HG02885 (cell line): ENCODE data around the gene HHAT.
"Not testable (repeated sequence)": the region's sequence is repeated elsewhere in the genome, so short reads cannot be mapped to it uniquely, and the experiment has no call there.

Source experiments
- ATAC-seq: cut with Tn5 transposase; IDR thresholded peaks from one replicate; pipeline ENCODE4 v1.9.1; 2021; ENCODE audit warnings: mild to moderate bottlenecking; ENCODE audit not compliant: unreplicated experiment, poor library complexity

The HHAT gene

DNA sequence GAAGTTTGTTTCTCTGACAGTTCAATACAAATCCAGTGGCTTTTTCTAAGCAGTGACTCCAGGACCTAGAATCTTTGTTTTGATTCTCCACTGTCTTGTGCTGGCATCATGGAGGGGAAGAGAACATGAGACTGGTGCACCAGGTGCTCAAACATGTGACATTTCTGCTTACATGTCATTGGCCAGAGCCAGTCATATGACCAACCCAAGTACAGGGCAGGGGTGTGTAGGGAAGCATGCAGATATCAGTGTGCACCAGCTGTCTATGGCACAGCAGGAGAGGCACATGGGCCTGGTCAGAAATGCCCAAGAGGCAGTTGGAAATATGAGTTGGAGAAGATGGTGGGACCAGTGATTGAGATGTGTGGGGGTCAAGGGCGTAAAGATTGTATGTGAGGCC lies 297.0 kb downstream of the HHAT start:
- ATAC-seq, result no peak

DNA sequence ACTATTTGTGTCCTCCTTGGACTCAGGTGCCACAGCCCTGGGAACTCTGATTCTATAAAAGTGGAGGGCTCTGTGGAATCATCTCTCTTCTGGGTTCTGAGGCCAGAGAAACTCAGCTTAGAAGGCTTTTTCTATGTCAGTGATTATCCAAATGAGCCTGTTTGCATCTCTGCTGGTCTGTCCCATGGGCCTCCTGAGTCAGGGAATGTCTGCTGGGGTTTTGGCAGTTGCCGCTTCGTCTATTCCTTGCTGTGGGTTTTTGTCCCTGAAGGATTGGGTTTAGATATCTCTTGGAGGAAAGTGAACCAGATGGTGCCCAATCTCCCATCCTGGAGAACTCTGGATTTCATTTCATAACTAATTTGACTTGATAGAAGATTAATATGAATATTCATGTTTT lies 297.6 kb downstream of the HHAT start:
- no peak for ATAC-seq

DNA sequence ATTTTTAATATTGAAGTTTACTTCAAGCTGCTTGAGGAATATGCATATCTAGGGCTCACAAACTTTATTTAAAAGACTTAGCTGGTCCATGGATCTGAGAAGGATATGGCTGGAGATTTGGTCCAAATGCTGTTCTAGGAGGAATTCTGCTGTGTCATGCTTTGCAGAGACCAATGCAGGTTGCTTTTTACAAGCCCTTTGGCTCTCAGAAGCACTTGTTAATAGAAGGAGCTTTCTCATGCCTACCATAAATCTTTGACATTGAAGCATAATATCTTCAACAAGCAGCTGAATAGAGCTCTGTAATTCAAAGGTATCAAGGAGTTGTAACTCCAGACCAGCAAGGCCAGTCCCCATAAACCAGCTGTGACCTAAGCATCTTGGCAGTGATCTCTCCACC lies 299.1 kb downstream of the HHAT start:
- no peak for ATAC-seq

DNA sequence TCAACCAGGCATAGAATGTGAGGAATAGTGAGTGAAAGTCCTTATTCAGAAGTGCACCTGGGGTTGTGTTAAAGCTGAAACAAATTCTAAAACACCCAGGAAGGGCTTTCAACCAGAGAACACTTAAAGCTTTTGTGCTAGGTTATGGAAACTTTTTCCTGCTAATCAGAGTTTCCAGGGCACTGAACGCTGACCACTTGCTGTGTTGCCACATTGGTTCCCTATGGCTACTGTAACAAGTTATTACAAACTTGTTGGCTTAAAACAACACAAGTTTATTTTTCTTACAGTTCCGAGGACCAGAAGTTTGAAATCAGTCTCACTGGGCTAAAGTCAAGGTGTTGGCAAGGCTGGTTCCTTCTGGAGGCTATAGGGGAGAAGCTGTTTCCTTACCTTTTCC lies 300.6 kb downstream of the HHAT start:
- ATAC-seq, result no peak

DNA sequence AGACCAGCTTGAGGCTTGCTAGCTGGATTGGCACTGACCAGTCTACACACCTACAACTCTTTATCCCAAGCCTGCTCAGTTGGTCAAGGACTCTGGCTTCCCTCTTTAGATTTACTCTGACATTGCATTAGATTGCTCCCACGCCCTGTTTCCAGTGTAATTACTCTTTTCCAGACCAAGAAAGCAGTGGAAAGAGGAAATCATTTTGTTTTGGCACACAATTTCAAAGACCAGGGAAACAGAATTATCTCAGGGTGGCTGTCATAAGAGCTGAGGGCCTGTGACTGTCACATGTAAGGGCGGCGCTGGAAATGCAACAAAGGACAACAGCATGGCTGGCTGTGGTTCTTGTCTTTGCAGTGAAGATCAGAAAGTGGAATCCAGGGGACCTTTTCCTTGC lies 302.7 kb downstream of the HHAT start:
- no peak for ATAC-seq

DNA sequence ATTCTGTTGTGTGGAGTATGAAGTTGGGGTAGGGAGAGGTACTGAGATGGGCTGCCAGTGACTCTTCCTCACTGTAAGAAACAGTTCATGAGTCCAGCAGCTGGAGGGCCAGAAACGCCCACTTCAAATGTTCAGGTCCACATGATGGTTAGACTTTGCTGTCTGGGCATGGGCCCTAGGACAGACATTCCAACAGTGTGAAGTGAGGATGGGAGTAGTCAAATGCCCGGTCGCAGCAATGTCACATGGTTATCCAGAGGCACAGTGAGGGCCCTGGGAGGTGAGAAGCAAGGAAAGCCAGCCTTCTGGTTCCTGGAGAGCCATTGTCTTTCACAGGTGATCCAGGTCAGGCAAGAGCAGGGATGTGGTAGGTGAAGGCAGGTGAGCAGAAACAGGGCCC lies 304.4 kb downstream of the HHAT start:
- no peak for ATAC-seq

DNA sequence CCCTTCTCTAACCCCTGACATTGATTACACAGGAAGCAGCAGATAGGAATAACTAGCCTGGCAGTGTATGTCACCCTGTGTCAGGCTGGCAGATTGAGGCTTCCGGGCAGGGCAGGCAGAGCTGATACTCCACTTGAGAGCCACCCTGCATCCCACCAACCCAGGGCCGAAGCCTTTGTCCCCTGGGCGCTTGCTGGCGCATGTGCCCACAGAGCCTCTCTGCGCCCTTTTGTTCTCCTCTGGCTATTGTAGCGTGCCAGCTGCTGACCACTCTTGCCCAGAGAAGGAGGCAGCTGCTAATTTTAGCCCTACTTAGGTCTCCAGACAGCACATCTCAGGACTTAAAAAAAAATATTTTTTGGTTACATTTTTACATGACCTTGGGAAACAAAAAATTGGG lies 304.9 kb downstream of the HHAT start:
- ATAC-seq, result no peak

DNA sequence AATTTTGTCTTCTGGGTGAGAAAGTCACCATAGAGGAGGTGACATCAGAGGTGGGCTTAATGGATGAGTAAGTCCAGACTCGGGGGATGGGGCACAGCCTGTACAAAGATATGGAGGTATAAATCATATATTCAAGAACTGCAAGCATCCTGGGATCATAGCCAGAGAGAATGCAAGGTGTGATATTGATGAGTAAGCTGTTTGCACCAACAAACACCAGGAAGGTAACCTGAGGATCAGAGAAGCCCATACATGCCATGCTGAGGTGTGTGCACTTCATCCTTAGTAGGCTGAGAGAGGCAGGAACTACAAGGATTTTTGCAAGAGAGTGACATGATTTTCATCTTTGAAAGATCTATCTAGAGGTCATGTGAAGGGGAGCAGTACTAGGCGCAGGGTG lies 306.4 kb downstream of the HHAT start:
- ATAC-seq, result no peak

DNA sequence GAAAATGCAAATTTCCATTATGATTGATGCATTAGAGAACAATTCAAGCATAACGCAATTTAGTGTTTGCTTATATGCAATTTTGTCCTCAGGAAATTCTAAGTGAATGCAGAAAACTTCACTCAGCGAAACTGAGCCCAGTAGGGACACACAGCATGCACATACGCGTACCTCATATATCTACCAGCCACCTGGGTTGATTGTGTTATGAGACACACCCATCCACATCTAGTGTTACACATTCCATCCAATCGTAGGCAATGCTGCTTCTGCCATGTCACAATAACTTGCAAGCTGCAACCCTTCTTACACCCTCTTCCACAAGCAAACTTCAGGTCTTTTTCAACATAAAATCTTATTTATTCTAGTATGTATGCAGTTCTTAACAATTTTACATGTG lies 312.9 kb downstream of the HHAT start:
- ATAC-seq, result no peak

DNA sequence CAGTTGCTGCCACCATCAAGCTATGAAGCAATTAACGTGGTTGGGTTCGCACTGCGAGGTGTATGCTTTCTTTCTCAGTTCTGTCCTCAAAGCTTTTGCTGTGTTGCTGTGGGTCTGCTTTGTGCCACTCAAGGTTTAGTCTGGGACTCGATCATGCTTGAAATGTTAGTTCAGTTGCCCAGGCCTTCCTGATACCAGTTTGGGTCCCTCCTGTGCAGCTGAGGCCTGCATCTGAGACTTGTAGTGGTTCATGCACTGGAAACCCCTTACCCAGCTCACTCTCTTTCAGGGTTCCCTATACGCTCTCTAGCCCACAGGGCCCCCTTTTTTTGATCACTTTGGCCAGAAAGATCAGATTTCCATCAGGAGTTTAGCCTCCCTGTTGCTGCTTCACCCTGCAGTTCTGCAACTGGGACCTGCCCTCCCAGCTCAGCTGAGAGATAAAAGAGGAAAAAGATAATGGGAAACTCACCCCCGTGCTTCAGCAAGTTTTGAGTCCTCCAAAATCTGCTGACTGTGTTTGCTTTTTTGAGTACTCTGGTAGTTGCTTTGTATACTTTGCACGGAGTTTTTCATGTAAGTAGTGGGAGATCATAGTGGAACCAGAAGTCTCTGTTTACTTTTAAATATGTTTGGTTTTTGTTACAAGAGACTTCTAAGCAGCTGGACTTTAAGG lies 317.0 kb downstream of the HHAT start:
- no peak for ATAC-seq

DNA sequence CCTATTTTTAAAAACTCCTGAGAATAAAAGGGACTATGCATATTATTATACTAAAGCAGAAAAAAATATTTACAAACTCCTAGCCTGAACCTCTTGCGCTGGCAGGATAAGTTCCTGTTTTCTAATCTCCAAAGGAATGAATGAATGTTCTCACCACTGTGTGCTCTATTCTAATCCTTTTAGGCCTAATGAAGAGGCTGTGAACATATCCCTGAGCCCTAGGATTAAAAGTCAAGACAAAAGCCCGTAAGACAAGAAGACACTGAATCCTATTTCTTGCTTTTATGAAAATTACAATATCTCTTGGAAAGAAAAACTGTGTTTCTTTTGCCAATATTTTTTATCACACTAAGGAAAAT lies 317.5 kb downstream of the HHAT start:
- no peak for ATAC-seq

DNA sequence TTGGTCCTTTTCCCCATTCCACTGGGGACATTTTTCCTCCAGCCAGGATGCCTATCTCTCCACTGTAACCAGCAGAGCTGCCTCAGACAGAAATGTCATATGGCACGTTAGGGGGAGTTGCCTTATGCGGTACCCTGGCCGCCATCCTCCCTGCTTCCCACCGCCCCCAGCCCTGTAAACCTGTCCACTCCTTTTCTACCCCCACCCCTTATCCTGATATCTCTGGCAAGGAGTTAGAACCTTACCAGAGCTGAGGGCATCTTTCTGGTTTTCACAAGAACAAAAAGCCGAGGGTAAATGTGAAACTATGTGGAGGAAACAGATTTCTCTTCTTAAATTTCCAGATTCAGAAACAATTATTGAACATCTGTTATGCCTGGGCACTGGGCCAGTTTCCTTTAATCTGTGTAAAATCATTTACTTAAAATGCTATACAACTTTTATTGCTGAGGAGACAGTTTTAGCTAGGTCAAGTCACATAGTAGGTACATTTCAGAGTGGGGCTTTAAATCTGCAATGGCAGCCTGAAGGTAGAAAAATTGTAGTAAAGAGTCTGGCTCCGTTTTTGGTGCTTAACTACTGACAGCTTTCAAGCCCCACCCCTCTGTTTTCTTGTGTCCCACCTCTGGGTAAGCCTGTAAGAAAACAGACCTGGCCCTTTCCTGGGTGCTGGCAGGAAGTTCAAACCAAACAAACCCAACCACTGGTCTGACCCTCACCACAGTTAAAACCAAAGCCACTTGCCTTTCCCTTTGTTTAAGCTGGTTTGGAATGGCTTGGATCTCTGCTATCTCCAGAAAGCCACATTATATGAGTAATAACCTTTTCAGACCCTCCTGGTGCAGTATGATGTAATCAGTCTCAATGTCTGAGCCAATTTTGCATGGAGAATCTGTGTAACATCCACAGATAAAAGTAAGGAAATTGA lies 319.0 kb downstream of the HHAT start:
- no peak for ATAC-seq

DNA sequence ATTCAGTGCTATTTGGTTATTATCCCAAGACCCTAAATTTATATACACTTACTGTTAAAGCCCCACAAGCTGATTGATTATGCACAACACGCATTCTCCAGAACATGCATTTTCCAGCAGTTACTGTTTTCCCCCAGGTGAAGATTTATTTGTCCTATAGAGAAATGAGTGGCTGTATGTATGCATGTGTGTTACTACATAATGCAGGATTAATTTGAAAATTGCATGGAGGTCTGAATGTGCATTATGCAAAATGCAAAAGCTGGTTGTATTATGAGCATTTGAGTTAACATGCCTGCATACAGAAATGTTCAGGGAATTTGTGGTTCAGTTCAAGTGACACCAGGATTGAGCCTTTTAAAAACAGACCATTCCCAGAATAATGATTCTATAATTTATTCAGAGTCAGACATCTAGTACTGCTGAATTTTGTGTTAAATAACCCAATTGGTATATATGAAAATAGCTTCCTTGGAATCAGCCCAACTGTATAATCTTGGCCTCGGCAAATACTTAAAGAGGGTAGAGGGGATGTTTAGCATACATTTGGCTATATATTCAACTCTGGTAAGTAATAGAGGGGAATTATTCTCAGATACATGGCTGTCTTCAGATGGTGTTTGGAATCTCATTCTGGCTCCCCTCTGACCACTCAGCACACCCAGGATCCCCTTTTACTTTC lies 320.0 kb downstream of the HHAT start:
- no peak for ATAC-seq

DNA sequence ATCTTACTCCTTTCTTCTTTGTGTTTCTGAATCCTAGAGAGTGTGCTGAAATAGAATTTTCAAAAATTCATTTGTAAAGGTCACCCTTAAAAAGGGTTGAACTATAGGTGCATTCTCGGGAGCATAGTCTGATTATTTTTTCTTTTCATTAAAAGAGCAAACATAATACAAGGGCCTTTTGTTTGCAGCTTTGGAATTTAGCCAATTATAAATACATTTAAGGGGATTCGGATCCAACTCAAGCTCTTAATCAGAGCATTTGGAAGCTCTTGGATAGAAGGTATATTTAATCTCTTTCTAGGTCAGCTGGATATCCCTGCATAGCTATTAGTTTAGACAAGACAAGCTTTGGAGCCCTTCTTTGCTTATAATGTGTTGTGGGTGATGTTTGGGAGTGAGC lies 321.7 kb downstream of the HHAT start:
- ATAC-seq, result no peak

DNA sequence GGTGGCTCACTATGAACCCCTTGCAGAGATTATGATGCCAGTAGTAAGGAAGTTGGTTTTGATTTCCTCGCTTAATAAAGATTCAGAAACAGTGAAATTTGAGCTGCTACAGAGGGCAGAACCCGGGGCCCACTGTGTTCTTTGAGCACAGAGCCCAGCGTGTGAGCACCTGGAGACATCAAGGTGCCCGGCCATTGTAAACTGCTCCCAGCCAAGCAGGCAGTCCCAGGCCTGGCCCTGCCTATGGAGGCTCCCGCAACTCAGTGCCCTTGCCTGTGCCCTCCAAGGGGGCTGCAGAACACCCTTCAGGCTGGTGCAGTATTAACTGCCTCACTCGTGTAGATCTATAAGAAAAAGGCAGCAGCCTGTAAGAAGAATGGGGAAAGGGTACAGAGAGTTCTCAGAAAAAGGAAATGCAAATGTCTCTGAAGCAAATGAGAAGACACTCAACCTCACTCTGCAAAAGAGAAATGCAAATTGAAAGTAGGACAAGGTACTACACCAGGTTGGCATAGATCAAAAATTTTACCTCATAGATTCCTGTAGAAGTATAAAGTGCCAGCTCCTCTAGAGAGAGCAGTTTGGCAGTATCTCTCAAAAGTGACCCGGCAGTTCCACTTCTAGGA lies 323.7 kb downstream of the HHAT start:
- ATAC-seq, result no peak

DNA sequence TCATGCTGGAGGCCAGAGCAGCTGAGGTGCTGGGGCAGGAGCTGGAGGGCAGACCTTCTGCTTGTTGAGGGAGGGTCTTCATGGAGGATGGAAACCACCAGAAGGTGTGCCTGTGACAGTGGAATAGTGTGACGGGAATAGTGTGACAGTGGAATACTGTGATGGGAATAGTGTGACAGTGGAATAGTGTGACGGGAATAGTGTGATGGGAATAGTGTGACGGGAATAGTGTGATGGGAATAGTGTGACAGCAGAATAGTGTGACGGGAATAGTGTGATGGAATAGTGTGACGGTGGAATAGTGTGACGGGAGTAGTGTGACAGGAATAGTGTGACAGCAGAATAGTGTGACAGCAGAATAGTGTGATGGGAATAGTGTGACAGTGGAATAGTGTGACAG lies 325.1 kb downstream of the HHAT start:
- ATAC-seq, result no peak

DNA sequence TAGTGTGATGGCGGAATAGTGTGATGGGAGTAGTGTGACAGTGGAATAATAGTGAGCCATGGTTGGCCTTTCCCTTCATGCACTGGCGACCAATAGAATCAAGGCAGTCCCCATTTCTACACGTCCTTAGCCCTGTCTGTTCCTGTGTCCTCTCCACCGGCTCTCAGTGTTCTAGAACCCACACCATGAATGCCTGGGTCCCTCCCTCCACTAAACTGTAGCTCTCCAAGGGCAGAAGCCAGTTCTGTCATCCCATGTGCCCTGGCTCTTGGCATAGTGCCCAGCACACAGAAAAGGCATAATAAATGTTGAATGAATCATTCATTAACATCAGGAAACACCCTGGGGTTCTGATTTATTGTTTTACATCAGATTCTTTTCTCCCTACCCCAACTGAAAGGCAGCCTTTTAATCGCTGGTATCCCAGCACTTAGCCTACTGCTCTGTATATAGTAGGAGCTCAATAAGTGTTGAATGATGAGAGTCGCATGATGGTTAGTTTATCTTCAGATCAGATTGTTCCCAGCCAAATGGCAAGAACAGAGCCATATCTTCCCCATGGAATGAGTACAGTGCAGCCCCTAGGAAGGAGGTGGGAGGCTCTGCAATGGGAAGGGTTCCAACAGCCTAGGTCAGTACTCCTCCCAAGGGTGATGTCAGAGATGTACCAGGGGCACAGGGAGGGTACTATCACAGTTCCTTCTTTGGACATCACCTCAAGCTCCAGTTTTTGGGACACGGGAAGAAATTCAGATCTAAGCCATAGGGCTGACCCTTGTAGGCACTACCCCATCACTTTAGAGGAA lies 325.7 kb downstream of the HHAT start:
- ATAC-seq, result no peak

DNA sequence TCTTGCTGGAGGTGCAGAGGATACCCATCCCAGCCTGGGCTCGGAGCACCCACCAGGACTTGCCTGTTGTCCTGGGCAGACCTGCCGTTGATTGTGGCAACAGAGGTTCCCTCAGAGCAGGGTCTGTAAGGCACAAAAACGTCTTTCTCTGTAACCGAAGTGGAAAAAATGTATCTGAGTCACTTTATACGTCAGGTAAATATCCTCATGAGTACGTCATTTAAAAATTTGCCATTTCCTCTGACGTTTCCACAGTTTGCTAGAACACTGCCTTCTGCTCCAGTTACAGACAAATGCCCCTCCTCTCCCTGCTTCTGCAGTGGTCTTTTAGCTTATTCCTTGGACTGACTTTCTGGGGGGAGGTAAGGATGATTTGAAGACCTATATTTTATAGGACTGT lies 326.8 kb downstream of the HHAT start:
- no peak for ATAC-seq

DNA sequence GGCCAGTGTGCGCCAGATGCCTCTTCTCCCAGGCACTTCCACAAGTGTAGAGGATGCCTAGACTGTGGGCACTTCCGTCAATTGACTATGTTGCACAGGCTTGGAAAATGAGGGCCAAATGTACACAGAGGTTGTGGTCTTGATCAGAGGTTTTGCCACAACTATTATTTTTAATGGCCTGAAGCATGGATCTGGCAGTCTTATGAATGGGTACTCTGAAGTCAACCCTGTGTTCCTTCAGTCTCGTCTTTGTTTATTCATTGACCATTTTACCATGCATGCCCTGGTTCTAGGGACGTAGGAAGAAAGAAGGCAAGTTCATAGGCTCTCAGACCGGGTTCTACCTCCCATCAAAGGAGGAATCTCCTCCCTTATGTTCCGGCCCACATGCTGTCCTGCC lies 329.1 kb downstream of the HHAT start:
- ATAC-seq, result no peak

DNA sequence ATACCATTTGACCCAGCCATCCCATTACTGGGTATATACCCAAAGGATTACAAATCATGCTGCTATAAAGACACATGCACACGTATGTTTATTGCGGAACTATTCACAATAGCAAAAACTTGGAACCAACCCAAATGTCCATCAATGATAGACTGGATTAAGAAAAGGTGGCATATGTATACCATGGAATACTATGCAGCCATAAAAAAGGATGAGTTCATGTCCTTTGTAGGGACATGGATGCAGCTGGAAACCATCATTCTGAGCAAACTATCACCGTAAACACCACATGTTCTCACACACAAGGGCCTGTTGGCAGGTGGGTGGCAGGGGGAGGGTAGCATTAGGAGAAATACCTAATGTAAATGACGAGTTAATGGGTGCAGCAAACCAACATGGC lies 332.8 kb downstream of the HHAT start:
- not testable (repeated sequence) for ATAC-seq
